ENCODE measurements around the gene SLC5A11.
A peak's percentile ranks its signal among the peaks of the same experiment; 100 is the strongest.

SLC5A11 gene

GRCh38 chr16:24930440-24930839 is 84.7 kb downstream of the SLC5A11 start:
- in situ Hi-C loops (cut with HindIII; ENCODE audit: low pct_ligation_motif_present, low sequenced_read_pairs), result no loop called here
- H3K36me3 ChIP-seq (replicated peaks), result peaks cover 40% of the 10 kb centered on the region
- no peak overlapping the region for H3K4me3 ChIP-seq (ENCODE audit: low read depth, low read length)
- TF ChIP-seq, protein P1, sequence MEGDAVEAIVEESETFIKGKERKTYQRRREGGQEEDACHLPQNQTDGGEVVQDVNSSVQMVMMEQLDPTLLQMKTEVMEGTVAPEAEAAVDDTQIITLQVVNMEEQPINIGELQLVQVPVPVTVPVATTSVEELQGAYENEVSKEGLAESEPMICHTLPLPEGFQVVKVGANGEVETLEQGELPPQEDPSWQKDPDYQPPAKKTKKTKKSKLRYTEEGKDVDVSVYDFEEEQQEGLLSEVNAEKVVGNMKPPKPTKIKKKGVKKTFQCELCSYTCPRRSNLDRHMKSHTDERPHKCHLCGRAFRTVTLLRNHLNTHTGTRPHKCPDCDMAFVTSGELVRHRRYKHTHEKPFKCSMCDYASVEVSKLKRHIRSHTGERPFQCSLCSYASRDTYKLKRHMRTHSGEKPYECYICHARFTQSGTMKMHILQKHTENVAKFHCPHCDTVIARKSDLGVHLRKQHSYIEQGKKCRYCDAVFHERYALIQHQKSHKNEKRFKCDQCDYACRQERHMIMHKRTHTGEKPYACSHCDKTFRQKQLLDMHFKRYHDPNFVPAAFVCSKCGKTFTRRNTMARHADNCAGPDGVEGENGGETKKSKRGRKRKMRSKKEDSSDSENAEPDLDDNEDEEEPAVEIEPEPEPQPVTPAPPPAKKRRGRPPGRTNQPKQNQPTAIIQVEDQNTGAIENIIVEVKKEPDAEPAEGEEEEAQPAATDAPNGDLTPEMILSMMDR (IDR thresholded peaks at IDR 0.05; ENCODE audit: low read depth, low read length, missing control alignments), result no peak
- H3K27me3 ChIP-seq (replicated peaks), result no peaks in the 10 kb centered on the region
- no peak for DNase-seq
- H3K27ac ChIP-seq, result no peak overlapping the region

GRCh38 chr16:24931091-24931490 is 85.3 kb downstream of the SLC5A11 start:
- TF ChIP-seq, protein P1 (IDR thresholded peaks at IDR 0.05; ENCODE audit: low read depth, low read length, missing control alignments), result no peak
- in situ Hi-C loops (cut with HindIII; ENCODE audit: low pct_ligation_motif_present, low sequenced_read_pairs), result no loop called here
- Histone ChIP-seq H3K27ac (no peak overlapping the region), H3K36me3 (replicated peaks) (peaks cover 44% of the 10 kb centered on the region), H3K27me3 (replicated peaks) (no peaks in the 10 kb centered on the region), H3K4me3 (ENCODE audit: low read depth, low read length) (no peak overlapping the region)
- no peak for DNase-seq

GRCh38 chr16:24935336-24935735 is 89.6 kb downstream of the SLC5A11 start:
- in situ Hi-C loops (cut with HindIII; ENCODE audit: low pct_ligation_motif_present, low sequenced_read_pairs), result no loop called here
- H3K27ac ChIP-seq, result no peak overlapping the region
- no peak overlapping the region for H3K4me3 ChIP-seq (ENCODE audit: low read depth, low read length)
- H3K27me3 ChIP-seq (replicated peaks), result no peaks in the 10 kb centered on the region
- peaks cover 59% of the 10 kb centered on the region for H3K36me3 ChIP-seq (replicated peaks)
- no peak for DNase-seq
- TF ChIP-seq, protein P1 (IDR thresholded peaks at IDR 0.05; ENCODE audit: low read depth, low read length, missing control alignments), result no peak

DNA sequence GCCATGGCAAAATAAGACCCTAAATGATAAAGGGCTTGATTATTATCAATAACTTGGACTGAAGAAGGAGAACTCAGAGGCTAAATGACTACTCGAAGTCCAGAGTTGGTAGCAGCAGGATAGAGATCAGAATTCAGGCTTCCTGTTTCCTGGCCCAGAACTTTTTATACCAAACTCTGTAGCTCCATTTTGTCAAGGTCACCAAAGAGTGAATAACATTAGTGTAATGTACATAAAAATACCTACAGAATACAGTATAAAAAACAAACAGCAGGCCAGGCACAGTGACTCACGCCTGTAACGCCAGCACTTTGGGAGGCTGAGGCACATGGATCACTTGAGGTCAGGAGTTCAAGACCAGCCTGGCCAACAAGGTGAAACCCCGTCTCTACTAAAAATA is 90.4 kb downstream of the SLC5A11 start:
- DNase-seq, result peak; percentile 5
- Histone ChIP-seq H3K4me3 (ENCODE audit: low read depth, low read length) (no peak overlapping the region), H3K36me3 (replicated peaks) (peaks cover 58% of the 10 kb centered on the region), H3K27me3 (replicated peaks) (no peaks in the 10 kb centered on the region), H3K27ac (no peak overlapping the region)
- in situ Hi-C loops (cut with HindIII; ENCODE audit: low pct_ligation_motif_present, low sequenced_read_pairs), result no loop called here
- TF ChIP-seq, protein P1 (IDR thresholded peaks at IDR 0.05; ENCODE audit: low read depth, low read length, missing control alignments), result no peak

- in situ Hi-C loops (cut with HindIII; ENCODE audit: low pct_ligation_motif_present, low sequenced_read_pairs), result no loop called here
- DNase-seq, result no peak
- Histone ChIP-seq H3K27me3 (replicated peaks) (no peaks in the 10 kb centered on the region), H3K27ac (no peak overlapping the region), H3K36me3 (replicated peaks) (peaks cover 61% of the 10 kb centered on the region), H3K4me3 (ENCODE audit: low read depth, low read length) (no peak overlapping the region)
- TF ChIP-seq, protein P1 (IDR thresholded peaks at IDR 0.05; ENCODE audit: low read depth, low read length, missing control alignments), result no peak
Observed at GRCh38 chr16:24939224-24939623, 93.5 kb downstream of the SLC5A11 start.

- Histone ChIP-seq H3K36me3 (replicated peaks) (peaks cover 59% of the 10 kb centered on the region), H3K4me3 (ENCODE audit: low read depth, low read length) (no peak overlapping the region), H3K27ac (no peak overlapping the region), H3K27me3 (replicated peaks) (no peaks in the 10 kb centered on the region)
- in situ Hi-C loops (cut with HindIII; ENCODE audit: low pct_ligation_motif_present, low sequenced_read_pairs), result no loop called here
- DNase-seq, result no peak
- TF ChIP-seq, protein P1 (IDR thresholded peaks at IDR 0.05; ENCODE audit: low read depth, low read length, missing control alignments), result no peak
Observed at GRCh38 chr16:24939738-24940137, 94.0 kb downstream of the SLC5A11 start.

Measured in brain microvascular endothelial cell (primary cell).